Measurements from ENCODE around the gene GPR137C.
A peak's percentile ranks its signal among the peaks of the same experiment; 100 is the strongest.

GPR137C gene, protein sequence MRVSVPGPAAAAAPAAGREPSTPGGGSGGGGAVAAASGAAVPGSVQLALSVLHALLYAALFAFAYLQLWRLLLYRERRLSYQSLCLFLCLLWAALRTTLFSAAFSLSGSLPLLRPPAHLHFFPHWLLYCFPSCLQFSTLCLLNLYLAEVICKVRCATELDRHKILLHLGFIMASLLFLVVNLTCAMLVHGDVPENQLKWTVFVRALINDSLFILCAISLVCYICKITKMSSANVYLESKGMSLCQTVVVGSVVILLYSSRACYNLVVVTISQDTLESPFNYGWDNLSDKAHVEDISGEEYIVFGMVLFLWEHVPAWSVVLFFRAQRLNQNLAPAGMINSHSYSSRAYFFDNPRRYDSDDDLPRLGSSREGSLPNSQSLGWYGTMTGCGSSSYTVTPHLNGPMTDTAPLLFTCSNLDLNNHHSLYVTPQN

DNA sequence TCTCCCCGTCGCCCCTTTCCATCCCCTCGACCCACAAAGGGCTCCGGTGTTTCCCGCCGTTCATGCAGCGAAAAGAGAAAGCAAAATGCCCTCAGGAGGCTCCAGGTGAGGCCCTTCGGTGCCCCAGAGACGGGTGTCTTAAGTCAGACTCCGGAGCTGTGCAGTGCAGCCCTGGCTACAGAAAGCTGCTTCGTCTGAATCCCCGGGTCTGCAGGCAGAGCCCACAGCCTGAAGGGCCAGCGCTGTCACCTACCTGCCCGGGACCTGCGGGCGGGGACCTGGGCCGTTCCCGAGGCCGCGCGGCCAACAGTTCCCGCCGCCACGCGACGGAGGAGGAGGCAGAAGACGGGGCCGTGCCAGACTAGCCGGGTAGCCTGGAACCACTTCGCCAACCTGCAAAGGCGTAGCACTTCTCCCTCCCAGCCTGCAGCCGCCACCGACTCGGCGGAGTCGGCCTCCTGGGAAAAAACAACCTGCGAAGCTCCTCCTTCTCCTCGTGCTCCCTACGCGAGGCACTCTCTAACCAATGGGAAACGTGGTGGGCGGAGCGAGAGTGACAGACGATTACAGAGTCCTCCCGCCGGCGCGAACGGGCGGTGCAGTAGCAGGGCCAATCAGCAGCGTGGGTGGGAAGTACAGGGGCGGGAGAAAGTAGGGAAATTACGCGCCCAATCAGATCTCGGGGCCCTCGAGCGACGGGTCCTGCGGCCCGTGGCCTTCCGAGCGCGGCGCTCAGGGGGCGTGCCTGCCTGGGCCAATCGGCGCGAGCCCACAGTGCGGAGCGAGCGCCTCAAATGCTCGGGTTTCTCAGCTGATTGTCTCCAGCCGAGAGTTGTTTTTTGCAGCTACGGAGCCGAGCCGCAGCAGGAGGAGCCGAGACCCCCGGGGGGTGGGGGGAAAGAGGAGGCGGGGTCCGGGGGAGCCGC lies at the start of gene GPR137C, which contains the start of gene TXNDC16:
Gene GPR137C, plus strand, starts transcription at position 774 of the 926 bp plus-strand sequence. CDS start 312 bp downstream, outside the sequence.
Gene TXNDC16, minus strand, starts transcription at position 443 of the 926 bp plus-strand sequence. CDS start 8,948 bp downstream, outside the sequence.
- DNase-seq = peak; percentile 99

DNA sequence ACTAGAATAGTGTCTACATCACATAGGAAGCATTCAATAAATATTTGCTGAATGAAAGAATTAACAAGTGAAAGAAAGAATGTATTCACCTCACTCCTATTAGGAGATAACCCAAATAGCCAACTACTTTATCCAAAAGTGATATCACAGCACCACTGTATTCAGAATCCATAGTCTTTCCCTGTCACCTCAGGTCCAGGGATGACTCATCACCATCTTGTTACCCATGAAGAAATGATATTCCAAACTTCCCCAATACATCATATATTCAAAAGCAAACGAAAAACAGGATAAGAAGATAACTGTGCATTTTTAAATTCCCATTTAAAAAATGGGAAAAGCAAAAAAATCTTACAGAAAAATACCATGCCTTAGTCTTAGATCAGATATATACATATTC lies 39.4 kb upstream of the GPR137C start:
- DNase-seq = no peak

DNA sequence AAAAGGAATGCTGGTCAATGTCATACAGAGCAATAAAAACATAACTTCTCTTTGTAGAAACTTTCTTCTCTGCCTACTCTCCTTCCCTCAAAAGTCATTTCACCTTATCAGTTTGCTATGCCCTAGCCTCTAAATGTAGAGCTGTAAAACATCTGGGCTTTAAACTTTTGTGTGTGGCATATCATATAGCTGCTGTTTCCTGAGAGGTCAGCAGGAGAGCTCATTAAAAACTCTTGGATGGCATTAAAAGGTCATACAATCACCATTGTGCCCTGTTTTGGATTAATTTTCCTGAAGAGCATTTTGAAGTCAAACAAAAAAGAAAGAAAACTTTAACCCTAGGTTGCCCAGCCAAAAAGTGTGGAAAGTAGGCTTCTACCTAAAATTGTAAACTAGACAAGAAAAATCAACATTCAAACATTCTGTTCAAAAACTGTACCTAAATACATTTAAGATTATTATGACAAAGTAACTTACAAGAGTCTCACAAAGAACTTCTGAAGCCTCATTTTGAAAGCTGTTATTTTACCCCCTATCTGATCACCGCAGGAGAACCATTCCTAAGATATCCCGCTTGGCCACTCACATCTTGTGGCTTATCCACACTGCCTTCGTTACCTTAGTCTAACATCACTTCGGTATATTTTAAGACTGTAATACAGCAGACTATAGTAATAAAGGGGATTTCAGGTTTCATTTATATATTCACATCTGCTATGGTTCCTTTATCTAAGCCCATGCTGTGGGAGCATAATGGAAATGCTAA lies 38.4 kb upstream of the GPR137C start:
- DNase-seq = no peak

DNA sequence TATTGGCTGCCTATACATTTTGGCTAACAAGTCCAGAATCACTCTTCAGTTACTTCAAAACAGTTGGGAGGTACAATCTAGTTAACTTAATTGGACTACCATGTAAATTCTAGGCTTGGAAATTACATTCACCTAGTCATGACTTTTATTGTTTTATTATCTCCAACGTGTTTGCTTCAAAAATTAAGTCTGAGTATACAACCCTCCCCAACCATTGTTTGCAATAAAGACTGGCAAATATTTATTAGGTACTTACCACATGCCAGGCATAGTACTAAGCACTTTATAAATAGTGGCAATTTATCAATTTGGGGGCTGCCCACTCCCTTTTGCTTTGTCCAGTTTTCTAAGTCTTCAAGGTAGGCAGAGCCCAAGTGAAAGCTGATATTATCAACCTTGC lies 30.6 kb upstream of the GPR137C start:
- DNase-seq = no peak

DNA sequence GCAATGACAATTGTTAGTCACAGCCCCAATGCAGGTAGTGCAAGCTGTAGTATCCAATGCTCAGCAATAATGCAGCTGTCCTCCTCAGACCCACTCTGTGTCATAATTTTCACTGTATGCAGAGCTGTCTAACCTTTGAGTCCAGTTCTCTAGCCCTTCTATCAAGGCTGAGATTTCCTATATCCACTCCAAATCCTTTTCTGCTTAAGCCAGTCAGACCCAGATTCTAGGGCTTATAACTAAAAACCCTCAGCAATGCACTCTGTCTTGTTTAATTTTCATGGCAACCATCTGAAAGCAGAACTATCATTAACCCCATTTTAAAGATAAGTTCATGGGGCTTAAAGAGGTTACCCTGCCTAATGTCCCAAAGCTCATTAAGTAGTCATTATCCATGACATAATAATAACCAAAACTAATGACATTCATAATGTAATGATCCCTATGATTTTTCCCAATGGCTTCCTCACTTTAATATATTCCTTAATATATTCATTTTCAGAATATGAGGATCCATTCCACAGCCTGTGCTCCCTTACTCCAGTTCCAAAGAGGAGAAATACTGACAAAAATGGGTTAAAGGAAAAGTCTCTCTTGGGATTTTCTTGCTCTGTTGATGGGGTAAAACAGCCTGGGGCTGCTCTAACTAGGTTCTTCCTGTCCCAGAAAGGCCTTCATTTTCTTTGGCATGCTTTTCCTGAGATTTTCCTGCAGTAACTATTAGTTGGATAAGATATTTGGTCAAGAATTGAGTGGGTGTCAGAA lies 29.9 kb upstream of the GPR137C start:
- no peak for DNase-seq

DNA sequence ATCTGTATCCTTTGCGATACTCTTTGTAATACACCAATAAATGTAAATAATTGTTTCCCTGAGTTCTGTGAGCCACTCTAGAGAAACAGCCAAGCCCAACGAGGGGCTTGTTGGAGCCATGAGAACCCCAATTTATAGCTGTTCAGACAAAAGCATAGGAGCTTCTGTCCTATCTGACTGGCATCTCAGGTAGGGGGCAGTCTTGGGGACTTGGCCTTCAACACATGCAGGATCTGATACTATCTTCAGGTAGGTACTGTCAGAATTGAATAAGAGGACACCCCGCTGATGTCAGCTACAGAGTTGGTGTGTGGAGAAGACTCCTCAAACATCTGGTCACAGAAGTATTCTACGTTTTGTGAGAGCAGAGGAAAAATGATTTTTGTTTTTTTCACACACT lies 25.6 kb upstream of the GPR137C start:
- DNase-seq = no peak

DNA sequence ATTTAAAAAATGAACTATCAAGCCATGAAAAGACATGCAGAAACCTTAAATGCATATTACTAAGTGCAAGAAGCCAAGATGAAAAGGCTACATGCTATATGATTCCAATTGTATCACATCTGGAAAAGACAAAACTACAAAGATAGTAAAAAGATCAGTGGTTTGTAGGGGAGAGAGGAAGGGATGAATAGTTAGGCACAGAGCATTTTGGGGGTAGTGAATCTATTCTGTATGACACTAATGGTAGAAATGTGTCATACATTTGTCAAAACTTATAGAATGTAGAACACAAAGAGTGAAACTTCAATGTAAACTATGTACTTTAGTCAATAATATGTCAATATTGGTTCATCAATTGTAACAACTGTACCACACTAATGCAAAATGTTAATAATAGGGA lies 21.2 kb upstream of the GPR137C start:
- no peak for DNase-seq

DNA sequence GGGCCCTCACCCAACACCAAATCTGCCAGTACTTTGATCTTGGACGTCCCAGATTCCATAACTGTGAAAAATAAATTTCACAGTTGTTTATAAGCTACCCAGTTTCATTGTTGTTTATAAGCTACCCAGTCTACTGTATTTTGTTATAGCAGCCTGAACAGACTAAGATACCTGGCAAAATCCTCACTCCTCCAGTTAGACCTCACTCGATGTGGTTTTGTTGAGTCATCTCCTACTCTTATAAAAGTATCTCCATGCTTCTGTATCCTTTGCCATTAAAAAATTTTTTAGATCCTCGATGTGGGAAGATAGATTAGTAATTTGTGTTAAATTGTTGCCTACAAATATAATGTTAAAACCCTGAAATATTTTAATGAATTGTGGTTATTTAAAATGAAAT lies 16.4 kb upstream of the GPR137C start:
- DNase-seq = no peak

DNA sequence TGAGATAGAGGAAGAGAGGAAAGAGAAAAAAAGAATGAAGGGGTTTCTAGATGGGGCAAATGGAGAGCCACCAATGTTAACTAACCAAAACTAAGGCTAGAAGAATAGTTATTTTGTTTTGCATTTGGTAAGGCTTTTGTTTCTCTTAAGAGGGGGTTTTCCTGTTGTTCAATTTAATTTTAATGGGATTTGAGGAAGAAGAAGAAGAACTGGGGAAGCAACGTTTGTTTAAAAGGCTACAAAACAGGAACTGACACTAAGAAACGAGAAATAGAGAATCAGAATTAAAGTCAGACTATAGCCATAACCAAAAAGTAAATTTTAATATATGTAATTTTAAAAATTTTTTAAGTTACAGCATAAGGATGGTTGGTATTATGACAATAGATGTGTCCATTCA lies 14.0 kb upstream of the GPR137C start:
- no peak for DNase-seq

DNA sequence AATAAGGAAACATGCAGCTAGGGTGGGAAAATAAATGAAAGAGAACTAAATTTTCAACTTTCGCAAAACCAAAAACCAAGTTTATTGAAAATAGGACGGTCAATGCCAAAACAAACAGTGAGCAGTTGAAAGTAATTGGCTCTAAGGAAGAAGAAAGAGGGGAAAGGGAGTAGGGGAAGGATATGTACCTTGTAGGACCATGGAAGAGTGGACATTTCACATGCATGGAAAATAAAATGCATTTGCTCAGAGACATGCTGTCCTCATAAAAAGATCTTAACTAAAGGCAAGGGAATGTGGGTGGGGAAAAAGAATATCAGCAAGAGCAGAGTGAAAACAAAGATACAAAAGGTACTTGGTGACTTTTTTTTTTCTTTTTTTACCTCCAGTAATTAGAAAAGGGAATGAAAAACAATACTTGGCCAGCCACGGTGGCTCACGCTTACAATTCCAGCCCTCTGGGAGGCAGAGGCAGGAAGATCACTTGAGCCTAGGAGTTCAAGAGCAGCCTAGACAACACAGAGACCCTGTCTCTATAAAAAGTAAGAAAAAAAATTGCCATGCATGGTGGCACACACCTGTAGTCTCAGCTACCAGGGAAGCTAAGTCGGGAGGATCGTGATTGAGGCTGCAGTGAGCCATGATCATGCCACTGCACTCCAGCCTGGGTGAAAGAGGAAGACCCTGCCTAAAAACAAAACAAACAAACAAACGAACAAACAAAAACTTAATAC lies 6.9 kb upstream of the GPR137C start:
- no peak for DNase-seq

DNA sequence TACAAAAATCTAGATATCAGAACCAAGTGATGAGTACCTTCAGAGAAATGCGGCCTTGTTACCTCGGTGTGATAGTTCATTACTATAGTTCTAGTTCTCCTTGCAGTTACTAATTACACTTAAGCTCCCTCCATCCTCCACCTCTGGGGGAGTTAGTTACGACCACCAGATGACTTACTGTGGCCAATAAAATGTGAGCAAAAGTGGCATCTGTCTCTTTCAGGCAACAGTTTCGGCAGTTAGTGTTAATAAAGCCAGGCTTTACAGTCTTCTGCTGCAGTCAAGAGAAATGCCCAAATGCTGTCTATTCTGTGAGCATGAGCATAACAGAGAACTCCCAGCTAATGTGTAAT lies 6.3 kb upstream of the GPR137C start:
- no peak for DNase-seq

DNA sequence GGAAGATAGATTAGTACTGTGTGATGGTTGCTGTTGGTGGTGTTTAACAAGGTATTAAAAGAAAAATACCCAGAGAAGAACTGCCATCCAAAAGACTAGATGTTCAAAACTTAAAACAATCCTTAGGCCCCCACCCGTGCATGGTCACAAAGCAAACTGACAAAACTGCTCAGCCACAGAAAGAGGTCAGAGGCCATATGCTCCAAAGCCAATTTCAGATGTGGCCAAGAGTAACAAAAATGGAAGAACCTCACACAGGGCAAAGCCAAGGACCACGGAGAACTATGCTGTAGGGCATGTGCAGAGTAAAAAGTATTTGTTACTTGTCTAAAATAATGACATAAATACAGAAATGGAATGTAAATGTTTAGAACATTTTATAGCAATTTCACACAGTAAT lies 5.6 kb upstream of the GPR137C start:
- no peak for DNase-seq

DNA sequence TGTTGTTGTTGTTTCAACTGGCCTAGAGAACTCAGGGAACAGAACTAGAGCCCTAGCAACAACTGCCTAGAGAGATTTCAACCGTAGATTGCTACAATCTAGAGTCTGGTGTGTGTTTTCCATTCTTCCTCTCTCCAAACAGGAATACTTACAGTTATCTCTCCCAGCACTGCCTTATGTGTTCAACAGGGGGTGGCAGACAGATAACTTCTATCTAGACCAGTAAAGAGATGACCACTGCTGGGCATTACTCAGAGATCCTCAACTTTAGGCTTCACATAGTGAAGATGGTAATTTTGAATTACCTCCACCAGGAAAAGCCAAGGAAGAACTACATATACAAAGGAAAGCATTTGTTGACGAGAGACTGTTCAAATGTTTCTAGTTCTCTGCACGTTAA lies 5.1 kb upstream of the GPR137C start:
- DNase-seq = no peak

DNA sequence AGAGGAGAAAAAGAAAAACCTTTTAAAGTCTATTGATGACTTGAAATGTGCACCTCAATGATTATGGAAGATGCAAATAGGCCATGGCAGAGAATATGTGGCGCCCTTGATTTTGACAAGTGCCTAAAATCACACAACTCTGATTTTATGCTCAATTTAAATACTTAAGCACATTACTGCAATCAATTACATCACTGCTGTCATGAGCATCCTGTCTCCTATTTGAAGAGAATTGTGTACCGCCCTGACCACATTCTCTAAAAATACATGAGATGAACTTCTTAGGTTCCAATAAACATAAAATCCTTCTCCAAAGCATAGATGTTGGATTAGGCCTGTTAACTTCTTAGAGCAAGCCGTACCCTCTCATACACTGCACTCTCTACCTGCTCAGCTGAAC lies 2.0 kb upstream of the GPR137C start:
- no peak for DNase-seq

DNA sequence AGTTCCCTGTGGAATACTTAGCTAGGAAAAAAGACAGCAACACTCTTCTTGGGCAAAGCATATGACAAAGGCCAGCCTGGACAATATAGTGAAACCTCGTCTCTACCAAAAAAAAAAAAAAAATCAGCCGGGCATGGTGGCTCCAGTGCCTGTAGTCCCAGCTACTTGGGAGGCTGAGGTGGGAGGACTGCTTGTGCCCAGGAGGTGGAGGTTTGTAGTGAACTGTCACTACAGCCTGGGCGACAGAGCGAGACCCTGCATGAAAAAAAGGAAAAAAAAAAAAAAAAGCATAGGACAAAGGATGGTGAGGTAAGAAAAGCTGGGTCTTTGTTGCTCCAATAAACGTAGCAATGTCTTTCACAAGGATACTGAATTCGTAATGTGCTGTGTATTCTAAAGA lies 1.4 kb upstream of the GPR137C start:
- DNase-seq = no peak

DNA sequence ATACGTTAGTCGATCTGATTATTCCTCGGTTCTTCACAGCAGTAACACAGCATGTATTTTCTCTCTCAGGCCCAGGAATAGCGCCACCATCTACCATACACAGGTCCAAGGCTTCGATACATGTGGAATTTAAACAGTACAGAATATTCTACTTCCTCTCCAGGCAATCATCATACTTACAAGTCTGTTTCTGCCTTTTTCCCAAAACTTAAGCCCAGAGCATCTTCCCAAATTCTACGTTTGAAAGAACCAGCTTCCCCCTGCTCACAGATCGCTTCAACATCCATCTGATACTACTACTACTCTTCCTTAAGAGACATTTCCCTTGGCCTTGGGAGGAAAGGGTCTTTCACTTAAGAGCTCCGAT lies 957 bp upstream of the GPR137C start:
- no peak for DNase-seq

DNA sequence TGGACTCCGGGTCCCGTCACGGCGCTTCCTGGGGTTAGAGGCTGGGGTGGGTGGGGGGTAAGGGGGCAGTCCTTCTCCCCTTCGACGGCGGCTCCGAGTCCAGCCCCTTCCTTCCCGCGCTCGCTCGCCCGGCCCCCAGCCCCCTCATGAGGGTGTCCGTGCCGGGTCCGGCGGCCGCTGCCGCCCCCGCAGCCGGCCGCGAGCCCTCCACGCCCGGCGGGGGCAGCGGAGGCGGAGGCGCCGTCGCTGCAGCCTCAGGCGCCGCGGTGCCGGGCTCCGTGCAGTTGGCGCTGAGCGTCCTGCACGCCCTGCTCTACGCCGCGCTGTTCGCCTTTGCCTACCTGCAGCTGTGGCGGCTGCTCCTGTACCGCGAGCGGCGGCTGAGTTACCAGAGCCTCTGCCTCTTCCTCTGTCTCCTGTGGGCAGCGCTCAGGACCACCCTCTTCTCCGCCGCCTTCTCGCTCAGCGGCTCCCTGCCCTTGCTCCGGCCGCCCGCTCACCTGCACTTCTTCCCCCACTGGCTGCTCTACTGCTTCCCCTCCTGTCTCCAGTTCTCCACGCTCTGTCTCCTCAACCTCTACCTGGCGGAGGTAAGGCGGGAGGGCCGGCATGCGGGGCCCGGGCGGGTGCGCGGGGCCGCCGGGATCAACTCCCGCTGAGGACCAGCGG lies 500 bp downstream of the GPR137C start:
- peak; percentile 51 for DNase-seq

DNA sequence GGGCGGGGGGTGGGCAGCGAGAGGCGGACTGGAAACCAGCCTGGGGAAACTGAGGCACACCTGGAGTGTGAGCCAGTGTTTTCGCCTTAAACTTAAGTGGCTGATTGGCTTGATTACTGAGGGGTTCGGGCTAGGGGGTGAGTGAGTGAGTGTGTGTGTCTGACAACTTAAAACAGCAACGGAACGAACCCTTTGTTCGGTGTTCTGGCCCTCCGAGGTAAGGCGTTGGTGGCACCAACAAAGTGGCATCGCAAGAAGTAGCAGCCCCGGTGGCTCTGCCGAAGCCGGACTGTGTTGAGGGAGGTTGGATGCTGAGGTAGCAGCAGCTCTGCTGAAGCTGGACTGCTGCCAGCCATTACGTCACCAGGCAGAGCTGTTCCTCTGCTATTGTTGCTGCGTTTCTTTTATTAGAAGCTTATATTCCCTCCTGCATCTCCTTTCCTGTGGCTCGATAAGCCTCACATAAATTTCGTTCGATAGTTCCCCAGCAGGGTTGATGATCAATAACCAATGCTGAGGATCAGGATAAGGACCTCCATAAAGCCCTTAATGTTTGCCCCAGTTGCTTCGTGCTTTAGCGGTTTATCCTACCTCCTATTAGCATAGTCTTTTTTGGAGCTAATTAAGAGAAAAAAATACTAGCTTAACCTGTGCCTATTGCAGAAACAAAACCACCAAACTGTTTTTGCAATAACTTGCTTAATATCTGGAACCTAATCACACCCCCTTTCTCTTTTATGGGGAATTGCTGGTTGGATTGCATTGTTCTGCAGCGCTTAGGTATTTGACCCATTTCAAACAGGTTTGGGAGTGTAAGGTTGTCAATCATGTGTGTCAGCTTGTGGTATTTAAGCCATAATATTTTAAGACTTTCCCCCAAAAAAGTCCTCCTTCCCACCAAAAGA lies 1.3 kb downstream of the GPR137C start:
- peak; percentile 87 for DNase-seq

DNA sequence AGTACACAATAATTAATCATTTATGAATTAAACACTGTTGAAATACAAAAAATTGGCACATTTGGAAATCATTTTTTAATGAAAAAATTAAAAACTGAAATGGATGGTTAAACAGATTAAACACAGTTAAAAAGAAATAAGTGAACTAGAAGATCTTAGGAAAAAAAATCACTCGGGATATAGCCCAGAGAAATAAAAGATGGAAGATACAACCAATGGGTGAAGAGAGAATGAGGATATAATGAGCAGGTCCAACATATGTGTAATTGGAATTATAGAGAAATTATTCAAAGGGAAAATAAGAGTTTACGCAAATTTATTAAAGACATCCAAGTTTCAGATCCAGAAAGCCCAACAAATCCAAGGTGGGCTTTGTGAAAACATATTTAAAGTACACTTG lies 6.1 kb downstream of the GPR137C start:
- no peak for DNase-seq

DNA sequence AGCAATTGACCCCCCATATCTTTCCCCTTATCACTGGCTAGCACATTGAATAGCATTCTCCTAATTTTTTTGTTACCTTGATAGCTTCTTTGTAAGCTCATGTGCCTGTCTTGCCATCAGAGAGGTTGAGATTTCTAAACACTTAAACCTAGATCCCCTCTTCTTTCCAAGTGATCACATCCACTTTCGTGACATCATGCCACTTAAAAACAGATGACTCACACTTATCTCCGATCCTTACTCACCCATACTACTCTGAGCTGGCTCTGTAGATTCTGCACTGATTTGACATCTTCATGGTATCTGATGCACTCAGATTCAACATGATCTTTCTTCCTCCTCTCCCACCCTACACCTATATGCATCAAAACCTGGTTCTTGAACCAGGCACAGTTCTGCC lies 10.5 kb downstream of the GPR137C start:
- DNase-seq = no peak

All from left hindlimb (tissue), 1 donor.